Smooth muscle cell (in vitro differentiated cells): ENCODE results near the gene HDAC8. TPM values are rescaled to one million over a fixed set of nuclear protein-coding genes. Genes with fewer than 3 reads are reported as not detected.

Experiments
- DNase-seq: peaks from one replicate; lab custom pipeline; 2025; ENCODE audit not compliant: unreplicated experiment; lab: John Stamatoyannopoulos, UW
- H2AFZ ChIP-seq: fragments of 200-600 bp; sonication (generic); 2 replicates; pipeline ENCODE4 v1.6.0; 2016; ENCODE audit warnings: antibody characterized with exemption, low read depth, mild to moderate bottlenecking
- H3F3A ChIP-seq: fragments of 200-600 bp; sonication (generic); 2 replicates; pipeline ENCODE4 v1.6.0; 2017; ENCODE audit warnings: antibody characterized with exemption, low read depth
- H3K27ac ChIP-seq: fragments of 200-600 bp; sonication (generic); 2 replicates; pipeline ENCODE4 v1.5.1; 2016; ENCODE audit warnings: low read depth, mild to moderate bottlenecking
- H3K27me3 ChIP-seq: fragments of 200-600 bp; sonication (generic); 2 replicates; pipeline ENCODE4 v1.6.1; 2016; ENCODE audit warnings: low read depth, mild to moderate bottlenecking
- H3K36me3 ChIP-seq: fragments of 200-600 bp; sonication (generic); 2 replicates; pipeline ENCODE4 v1.5.1; 2016; ENCODE audit warnings: low read depth
- H3K4me1 ChIP-seq: fragments of 200-600 bp; sonication (generic); 2 replicates; pipeline ENCODE4 v1.5.1; 2016; ENCODE audit warnings: low read depth
- H3K4me2 ChIP-seq: fragments of 200-600 bp; sonication (generic); 2 replicates; pipeline ENCODE4 v1.6.0; 2016; ENCODE audit warnings: mild to moderate bottlenecking
- H3K4me3 ChIP-seq: fragments of 200-600 bp; sonication (generic); 2 replicates; pipeline ENCODE4 v1.5.1; 2016; ENCODE audit warnings: mild to moderate bottlenecking
- H3K79me2 ChIP-seq: fragments of 200-600 bp; sonication (generic); 2 replicates; pipeline ENCODE4 v1.6.0; 2016; ENCODE audit warnings: low read depth, mild to moderate bottlenecking
- H3K9ac ChIP-seq: fragments of 200-600 bp; sonication (generic); 2 replicates; pipeline ENCODE4 v1.6.0; 2016; ENCODE audit warnings: low read depth
- H3K9me3 ChIP-seq: fragments of 200-600 bp; sonication (generic); replicated peaks from 2 replicates; pipeline ENCODE4 v1.5.1; 2016; ENCODE audit warnings: low read depth
- H4K20me1 ChIP-seq: fragments of 200-600 bp; sonication (generic); 2 replicates; pipeline ENCODE4 v1.6.0; 2016; ENCODE audit warnings: low read depth
- WGBS: methylation state at CpG from one replicate; pipeline ENCODE4 v1.1.7; 2016; ENCODE audit warnings: low lambda C conversion rate; 5-methylcytosine and 5-hydroxymethylcytosine counted together
- polyA plus RNA-seq: library from polyadenylated mRNA; unstranded; fragments of >200 nt; fragmentation: Nextera tagmentation; extraction: Ambion mirVana; gene quantifications from 2 replicates; pipeline ENCODE4 v1.2.1, GENCODE V29; 2016
- total RNA-seq: library from RNA; depleted of rRNA; stranded (reverse); fragments of >200 nt; gene quantifications from 2 replicates; pipeline ENCODE4 v1.2.3, GENCODE V29; 2014
- TF ChIP-seq, protein P1 (sequence below): fragments of 200-600 bp; sonication (generic); IDR thresholded peaks from 2 replicates; pipeline ENCODE4 v1.5.1; 2017; ENCODE audit warnings: borderline replicate concordance, mild to moderate bottlenecking, antibody characterized with exemption; ENCODE audit not compliant: insufficient read depth, poor library complexity, severe bottlenecking

HDAC8 gene
- total and polyA plus RNA-seq, 2 experiments from 2014 or later, result 23.1 to 40.7 TPM

DNA sequence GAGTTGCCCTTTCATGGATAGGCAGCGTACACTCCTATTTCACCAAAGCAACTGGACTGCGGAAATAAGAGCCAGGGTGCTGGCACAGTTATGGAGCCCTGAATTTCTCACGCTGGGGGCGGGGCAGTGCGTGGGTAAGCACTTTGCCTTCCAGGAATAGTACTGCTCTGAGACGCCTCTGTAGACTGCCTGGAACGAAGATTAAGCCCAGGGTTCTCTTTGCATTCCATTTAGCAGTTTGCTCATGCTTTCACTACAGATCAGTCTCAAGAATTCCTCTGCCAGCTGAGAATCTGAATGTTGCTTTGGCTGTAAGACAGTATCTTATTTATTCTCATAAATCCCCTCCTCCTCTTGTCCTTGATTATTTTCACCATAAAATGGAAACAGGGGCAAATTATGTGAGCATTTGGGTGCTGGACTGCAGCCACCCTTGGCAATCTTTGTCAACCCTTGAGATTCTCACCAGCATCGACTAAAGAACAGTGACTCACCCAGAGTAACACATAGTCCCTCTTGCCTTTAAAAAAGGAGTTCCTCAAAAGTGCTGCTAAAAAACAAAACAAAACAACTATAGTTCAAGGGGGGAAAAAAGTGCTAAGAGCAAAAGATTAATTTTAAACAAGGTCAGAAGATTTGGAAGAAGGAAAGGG lies 178.0 kb downstream of the HDAC8 start:
- no peaks in the 10 kb centered on the region for H3K9me3 ChIP-seq
- no peaks in the 10 kb centered on the region for H4K20me1 ChIP-seq
- no peak overlapping the region for H3K9ac ChIP-seq
- H3K27ac ChIP-seq, result peak overlapping the region; percentile 50
- whole genome bisulfite sequencing, result 38% methylated on average over 8 of the region's 8 CpGs
- H2AFZ ChIP-seq, result no peak overlapping the region
- no peak overlapping the region for H3K4me3 ChIP-seq
- no peaks in the 10 kb centered on the region for H3K79me2 ChIP-seq
- H3K4me2 ChIP-seq, result peak overlapping the region; percentile 64
- H3K36me3 ChIP-seq, result no peaks in the 10 kb centered on the region
- no peaks in the 10 kb centered on the region for H3K27me3 ChIP-seq
- TF ChIP-seq, protein P1, sequence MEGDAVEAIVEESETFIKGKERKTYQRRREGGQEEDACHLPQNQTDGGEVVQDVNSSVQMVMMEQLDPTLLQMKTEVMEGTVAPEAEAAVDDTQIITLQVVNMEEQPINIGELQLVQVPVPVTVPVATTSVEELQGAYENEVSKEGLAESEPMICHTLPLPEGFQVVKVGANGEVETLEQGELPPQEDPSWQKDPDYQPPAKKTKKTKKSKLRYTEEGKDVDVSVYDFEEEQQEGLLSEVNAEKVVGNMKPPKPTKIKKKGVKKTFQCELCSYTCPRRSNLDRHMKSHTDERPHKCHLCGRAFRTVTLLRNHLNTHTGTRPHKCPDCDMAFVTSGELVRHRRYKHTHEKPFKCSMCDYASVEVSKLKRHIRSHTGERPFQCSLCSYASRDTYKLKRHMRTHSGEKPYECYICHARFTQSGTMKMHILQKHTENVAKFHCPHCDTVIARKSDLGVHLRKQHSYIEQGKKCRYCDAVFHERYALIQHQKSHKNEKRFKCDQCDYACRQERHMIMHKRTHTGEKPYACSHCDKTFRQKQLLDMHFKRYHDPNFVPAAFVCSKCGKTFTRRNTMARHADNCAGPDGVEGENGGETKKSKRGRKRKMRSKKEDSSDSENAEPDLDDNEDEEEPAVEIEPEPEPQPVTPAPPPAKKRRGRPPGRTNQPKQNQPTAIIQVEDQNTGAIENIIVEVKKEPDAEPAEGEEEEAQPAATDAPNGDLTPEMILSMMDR, result no peak
- DNase-seq, result no peak
- no peaks in the 10 kb centered on the region for H3F3A ChIP-seq
- peaks cover 24% of the 10 kb centered on the region for H3K4me1 ChIP-seq

DNA sequence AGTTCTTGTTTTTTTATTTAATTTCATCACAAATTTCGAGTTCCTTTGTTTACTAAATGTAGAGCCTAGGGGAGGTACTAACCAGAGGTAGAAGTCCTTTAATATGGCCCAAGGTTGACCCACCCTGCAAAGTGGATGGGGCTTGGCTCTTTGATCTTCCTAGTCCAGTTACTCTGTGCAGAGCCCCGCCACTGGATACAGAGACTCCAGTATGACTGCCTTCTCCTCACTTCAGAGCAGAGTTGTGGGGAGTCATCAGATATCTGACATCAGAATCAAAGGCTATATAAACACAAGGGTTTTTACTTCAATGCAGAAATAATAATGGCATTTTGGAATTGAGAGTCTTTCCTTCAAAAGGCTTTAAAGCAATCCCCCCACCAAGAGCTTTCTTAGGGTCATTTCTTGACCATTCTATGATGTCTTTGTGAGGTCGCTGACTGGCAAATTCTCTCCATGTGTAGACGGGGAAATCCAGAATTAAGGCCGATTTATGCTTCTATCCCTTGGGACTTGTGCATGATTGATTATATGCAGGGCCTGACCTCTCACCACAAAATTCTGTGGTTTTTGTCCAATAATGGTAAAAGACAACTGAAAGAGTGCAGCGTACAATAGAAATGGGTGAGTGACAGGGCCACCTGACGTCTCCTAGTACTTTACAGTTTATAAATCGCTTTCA lies 178.7 kb downstream of the HDAC8 start:
- DNase-seq, result no peak
- 65% methylated on average over 8 of the region's 8 CpGs for WGBS
- no peak overlapping the region for H2AFZ ChIP-seq
- peaks cover 24% of the 10 kb centered on the region for H3K4me1 ChIP-seq
- no peak overlapping the region for H3K9ac ChIP-seq
- no peaks in the 10 kb centered on the region for H3K79me2 ChIP-seq
- H3K9me3 ChIP-seq, result no peaks in the 10 kb centered on the region
- H3K27ac ChIP-seq, result no peak overlapping the region
- TF ChIP-seq, protein P1, result no peak
- H3K4me3 ChIP-seq, result no peak overlapping the region
- H4K20me1 ChIP-seq, result no peaks in the 10 kb centered on the region
- H3K27me3 ChIP-seq, result no peaks in the 10 kb centered on the region
- peak overlapping the region; percentile 23 for H3K4me2 ChIP-seq
- no peaks in the 10 kb centered on the region for H3K36me3 ChIP-seq
- no peaks in the 10 kb centered on the region for H3F3A ChIP-seq

DNA sequence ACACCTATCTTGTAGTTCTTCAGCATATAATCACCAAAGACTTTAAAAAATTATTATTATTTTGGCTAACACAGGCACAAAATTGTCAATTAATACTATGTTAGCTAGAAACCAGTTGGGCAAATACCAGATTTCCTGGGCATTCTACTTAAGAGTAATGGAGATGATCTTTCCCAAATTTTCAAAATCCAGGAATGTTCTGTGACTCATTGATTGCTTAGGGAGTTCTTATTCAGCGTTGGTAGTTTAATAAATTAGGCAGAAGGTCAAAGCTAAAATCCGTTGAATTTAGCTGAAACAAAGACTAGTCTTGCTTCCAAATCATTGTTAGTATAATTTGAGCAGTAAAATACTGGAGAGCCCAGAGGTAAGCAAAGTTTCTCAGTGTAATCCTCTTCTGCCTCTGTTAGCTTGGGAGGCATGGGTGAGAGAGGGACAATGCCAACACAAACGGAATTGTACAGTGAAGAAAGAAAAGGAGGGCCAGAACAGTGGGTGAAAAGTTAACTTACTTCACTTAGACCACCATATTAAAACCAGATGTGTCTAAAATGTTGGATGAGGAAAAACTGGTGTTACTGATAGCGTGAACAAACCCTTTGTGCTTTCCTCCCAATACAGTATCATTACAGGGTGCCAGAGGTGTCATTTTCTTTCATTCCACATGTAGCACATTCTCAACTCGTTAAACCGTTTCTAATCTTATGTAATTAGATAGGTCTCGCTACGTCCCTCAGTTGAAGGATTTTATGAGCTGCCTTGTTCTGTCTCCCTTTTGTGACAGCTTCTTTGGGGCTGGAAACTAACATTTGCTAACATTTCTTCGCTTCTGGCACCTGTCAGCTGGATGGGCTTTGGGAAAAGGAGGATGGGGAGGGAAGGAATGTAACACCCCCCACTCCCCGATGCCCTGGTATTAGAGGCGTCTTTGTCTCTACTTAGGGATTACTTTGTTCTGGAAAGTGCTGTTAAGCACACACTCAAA lies 179.5 kb downstream of the HDAC8 start:
- H3F3A ChIP-seq, result no peaks in the 10 kb centered on the region
- TF ChIP-seq, protein P1, result no peak
- no peak overlapping the region for H3K4me3 ChIP-seq
- H3K9me3 ChIP-seq, result no peaks in the 10 kb centered on the region
- no peak overlapping the region for H3K27ac ChIP-seq
- H4K20me1 ChIP-seq, result no peaks in the 10 kb centered on the region
- H3K9ac ChIP-seq, result no peak overlapping the region
- no peaks in the 10 kb centered on the region for H3K36me3 ChIP-seq
- H2AFZ ChIP-seq, result no peak overlapping the region
- WGBS, result 51% methylated on average over 11 of the region's 11 CpGs
- no peaks in the 10 kb centered on the region for H3K27me3 ChIP-seq
- DNase-seq, result no peak
- H3K4me1 ChIP-seq, result peaks cover 24% of the 10 kb centered on the region
- no peaks in the 10 kb centered on the region for H3K79me2 ChIP-seq
- H3K4me2 ChIP-seq, result no peak overlapping the region
